Muscle of back (tissue), 11 donors: ENCODE results near the gene TKFC. TPM values are rescaled to one million over a fixed set of nuclear protein-coding genes. Genes with fewer than 3 reads are reported as not detected.
"Not testable (repeated sequence)": the region's sequence is repeated elsewhere in the genome, so short reads cannot be mapped to it uniquely, and the experiment has no call there.

Source experiments
- DNase-seq, 3 donors: peaks; one replicate each; pipeline versions ENCODE4 v3.0.0 to v3.0.0-alpha.2; 2013
- polyA plus RNA-seq, 10 donors: library from polyadenylated mRNA; unstranded; fragments of 120-200 nt; gene quantifications; one replicate each; pipeline ENCODE4 v1.2.1, GENCODE V29; 2013; ENCODE audit not compliant: insufficient read length in 10 of 10

The TKFC gene
- polyA plus RNA-seq, 10 donors, result 12.4 to 21.5 (median 18.5) TPM

DNA sequence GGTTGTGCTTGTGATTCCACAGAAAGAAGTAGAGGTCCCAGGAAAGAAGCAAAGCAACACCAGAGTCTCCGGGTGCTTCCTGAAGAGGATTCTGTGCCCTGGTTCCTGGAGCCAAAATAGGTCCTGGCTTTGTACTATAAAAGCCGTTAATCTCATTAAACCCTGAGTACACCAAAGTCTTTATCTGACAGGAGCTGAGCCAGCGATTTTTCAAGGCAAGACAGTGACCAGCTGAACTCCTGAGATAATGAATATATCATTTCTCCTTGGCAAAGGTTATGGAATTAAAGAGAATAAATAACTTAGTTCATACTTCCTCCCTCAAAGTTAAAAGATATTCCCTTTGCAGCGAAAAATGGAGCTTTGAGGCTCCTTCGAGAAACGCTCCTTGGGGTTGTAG lies 34.4 kb downstream of the TKFC start:
- no peak for DNase-seq

DNA sequence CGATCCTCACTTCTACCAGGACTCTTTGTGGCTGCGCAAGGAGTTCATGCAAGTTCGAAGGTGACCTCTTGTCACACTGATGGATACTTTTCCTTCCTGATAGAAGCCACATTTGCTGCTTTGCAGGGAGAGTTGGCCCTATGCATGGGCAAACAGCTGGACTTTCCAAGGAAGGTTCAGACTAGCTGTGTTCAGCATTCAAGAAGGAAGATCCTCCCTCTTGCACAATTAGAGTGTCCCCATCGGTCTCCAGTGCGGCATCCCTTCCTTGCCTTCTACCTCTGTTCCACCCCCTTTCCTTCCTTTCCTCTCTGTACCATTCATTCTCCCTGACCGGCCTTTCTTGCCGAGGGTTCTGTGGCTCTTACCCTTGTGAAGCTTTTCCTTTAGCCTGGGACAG lies 35.6 kb downstream of the TKFC start:
- DNase-seq, result no peak

DNA sequence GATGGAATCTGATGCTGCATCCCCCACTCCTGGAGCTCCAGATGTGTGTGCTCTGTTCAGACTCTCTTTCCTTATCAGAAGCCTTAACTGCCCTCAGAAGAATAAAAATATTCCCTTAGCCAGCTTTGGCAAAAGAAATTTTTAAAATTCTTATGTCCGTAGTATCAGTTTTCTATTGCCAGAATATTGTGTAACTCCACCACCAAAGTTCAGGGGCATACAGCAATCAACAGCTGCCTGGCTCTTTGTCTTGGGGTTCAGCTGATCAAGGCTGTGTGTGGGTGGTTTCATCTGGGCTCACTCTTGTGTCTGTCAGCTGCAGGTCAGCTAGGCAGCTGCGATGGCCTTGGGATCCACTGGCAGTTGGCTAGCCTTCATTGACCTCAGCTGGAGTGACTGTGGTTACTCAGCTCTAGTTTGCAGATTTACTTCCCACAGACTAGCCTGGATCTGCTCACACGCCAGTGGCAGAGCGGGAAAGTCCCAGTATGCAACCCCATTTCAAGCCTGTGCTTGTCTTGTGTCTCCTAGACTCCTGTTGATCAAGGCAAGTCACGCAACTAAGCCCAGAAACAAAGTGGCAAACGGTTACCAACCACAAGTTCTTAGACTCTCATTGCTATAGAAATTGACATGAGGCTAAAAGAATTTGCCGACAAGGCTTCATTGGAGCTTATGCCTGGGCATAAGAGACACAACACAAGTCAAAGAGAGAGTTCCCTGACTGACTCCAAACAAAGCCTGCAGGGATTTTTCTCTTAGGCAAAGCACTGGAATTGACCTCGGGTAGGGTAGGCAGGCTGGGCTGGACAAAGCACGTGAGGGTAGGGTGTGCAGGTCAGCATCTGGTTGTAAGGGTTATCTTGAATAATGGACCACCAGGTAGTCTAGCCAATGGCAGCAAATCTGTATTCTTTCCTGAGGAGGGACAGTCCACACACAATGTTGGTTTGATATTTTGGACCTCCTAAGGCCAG lies 36.6 kb downstream of the TKFC start:
- no peak for DNase-seq

GRCh38 chr11:61370349-61371005 lies 37.4 kb downstream of the TKFC start:
- no peak for DNase-seq

- DNase-seq, result no peak
Measured at GRCh38 chr11:61372659-61373420, 39.8 kb downstream of the TKFC start.

DNA sequence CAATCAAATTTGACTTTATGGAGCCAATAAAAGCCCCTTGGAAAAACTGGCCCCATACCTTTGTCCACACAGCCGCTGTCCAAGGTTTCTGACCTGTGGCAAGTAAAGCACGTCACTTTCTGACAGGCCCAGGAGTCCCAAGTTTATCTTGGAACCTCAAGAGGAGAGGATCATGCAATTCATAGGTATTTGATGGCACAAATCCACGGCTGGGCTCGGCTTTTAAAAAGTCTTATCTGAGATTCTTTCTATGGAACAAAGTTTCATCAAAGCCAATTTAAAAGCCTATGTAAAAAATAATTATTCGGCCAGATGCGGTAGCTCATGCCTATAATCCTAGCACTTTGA lies 42.7 kb downstream of the TKFC start:
- DNase-seq, result no peak

DNA sequence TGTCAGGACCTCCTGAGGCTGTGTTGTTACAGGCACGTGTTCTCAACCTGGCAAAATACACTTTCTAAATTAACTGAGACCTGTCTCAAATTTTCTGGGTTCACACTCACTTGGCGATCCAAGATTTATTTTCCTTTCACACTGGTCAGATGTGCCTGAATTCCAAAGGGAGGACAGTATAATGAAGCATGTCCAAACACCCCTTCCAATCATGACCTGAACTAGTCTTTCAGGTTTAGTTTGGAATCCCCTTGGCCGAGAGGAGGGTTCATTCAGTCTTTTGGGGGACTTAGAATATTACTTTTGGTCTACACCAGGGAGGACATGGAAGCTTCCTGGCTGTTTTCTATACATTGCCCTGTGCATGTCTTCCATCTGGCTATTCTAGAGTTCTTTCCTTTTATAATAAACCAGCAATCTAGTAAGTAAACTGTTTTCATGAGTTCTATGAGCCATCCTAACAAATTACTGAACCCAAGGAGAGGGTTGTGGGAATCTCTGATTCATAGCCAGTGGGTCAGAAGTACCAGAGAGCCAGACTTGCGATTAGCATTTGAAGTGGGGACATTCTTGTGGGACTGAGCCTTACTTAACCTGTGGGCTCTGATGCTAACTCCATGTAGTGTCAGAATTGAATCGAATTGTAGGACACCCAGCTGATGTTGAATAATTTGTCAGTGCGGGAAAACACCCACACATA lies 44.6 kb downstream of the TKFC start:
- DNase-seq, result no peak

DNA sequence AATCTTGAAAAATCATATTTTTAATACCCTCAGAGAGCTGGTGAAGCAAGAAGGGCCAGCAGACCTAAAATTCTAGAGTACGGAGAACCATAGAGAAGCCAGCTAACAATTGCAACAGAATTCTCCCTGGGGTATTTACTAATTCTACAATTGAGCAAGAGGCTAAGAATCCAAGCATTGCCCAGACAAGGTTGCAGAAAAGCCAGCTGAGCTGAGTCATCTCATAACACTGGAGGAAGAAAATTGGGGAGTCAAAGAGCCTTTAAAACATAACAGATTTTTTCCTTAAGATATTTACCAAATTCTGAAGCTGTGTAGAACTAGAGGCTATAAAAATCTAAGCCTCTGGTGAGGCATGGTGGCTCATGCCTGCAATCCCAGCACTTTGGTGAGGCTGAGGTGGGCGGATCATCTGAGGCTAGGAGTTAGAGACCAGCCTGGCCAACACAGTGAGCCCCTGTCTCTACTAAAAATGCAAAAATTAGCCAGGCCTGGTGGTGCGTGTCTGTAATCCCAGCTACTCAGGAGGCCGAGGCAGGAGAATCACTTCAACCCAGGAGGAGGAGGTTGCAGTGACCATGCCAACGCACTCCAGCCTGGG lies 45.8 kb downstream of the TKFC start:
- peak; percentile 20 to 91 (median 68) for DNase-seq

- DNase-seq, result no peak
Measured at GRCh38 chr11:61380884-61381283, 47.9 kb downstream of the TKFC start.

- not testable (repeated sequence) for DNase-seq
Measured at GRCh38 chr11:61383859-61384258, 50.8 kb downstream of the TKFC start.

DNA sequence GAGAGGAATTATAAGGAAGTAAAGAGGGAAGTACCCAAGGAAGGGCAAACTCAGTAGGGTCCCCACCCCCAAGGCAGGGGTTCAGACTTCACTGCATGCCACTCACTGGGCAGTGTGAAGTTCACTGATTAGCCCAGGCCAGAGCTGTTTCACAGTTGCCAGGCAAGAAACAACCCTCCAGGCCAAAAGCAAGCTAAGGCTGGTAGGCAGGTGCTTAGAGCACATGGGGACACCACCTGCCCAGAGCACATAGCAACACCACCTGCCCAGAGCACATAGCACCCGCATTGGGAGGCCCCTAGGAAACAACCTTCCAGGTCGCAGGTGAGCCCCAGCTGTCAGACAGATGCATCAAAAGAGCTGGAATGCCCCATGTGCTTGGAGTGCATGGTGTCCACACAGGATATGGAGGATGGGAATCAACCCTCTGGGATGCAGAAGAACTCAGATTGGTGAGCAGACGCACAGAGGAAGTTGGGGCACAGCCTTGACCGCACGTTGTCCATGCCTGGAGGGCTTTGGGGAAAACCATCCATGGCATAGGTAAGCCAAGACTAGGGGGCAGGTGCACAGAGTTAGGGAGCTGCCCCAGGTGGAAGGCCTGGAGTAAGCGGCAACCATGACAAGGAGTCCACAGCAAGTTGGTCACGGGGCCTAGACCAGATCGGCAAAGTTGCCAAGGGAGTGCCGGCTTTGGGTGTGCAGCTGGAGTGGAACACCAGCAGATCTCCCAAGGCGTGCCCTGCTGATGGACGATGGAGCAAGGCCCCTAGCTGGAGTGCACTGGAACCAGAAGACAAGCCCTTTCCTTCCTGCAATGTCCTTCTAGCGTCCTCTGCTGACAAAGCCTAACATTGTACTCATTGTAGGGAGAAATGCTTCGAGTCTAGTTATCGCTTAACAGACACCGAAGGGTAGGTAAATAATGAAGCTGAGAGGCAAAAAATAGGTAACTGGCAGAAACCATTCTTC lies 51.5 kb downstream of the TKFC start:
- no peak for DNase-seq

DNA sequence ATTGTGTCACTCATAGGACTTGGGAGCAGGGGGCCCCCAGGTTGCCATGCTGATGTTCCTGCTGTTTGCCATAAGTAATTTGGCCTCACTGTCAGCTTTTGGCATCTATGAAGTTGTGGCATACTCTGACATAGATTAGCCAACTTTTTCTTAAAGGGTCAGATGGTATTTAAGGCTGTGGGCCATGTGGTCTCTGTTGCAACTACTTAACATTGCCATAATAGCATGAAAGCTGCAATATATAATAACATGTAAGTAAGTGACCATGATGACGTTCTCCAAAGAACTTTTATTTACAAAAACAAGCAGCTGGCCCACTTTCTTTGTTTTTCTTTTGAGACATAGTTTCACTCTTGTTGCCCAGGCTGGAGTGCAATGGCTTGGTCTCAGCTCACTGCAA lies 57.1 kb downstream of the TKFC start:
- no peak for DNase-seq

- DNase-seq, result peak in 1 of 3 donors; percentile 58
Measured at GRCh38 chr11:61392981-61393595, 60.1 kb downstream of the TKFC start.

Other genes starting within 250 kb of the TKFC start
- 1 to 10 TPM in 1 of 10 donors, under 1 TPM in 9; 0.08 to 7.5 (median 0.12) TPM for gene CD5, start 230.7 kb upstream of the TKFC start, polyA plus RNA-seq
- gene VPS37C, start 171.8 kb upstream of the TKFC start, polyA plus RNA-seq, result 10 to 100 TPM; 13.3 to 17.7 (median 16.4) TPM
- 1 to 10 TPM in 3 of 10 donors, under 1 TPM in 6, not detected in 1; 0.27 to 1.8 (median 0.67) TPM for gene PGA3, start 129.7 kb upstream of the TKFC start, polyA plus RNA-seq
- 1 to 10 TPM in 5 of 10 donors, under 1 TPM in 5; 0.32 to 3.3 (median 1.1) TPM for gene PGA4, start 110.9 kb upstream of the TKFC start, polyA plus RNA-seq
- gene PGA5, start 92.1 kb upstream of the TKFC start, polyA plus RNA-seq, result 1 to 10 TPM in 3 of 10 donors, under 1 TPM in 6, not detected in 1; 0.41 to 2.0 (median 0.67) TPM
- 10 to 100 TPM in 1 of 10 donors, 1 to 10 TPM in 9; 3.3 to 16.1 (median 6.8) TPM for gene VWCE, start 37.9 kb upstream of the TKFC start, polyA plus RNA-seq
- 100 to 1,000 TPM; 148 to 211 (median 188) TPM for gene DDB1, start 123 bp upstream of the TKFC start, polyA plus RNA-seq
- 10 to 100 TPM; 13.6 to 20.0 (median 16.3) TPM for gene CYB561A3, start 28.7 kb downstream of the TKFC start, polyA plus RNA-seq
- 10 to 100 TPM; 16.1 to 28.6 (median 21.0) TPM for gene TMEM138, start 29.1 kb downstream of the TKFC start, polyA plus RNA-seq
- gene TMEM216, start 59.4 kb downstream of the TKFC start, polyA plus RNA-seq, result 10 to 100 TPM; 14.4 to 18.4 (median 15.9) TPM
- 10 to 100 TPM; 55.2 to 79.3 (median 69.8) TPM for gene CPSF7, start 96.7 kb downstream of the TKFC start, polyA plus RNA-seq
- gene SDHAF2, start 96.9 kb downstream of the TKFC start, polyA plus RNA-seq, result 10 to 100 TPM; 26.9 to 41.1 (median 29.5) TPM
- gene LRRC10B, start 175.5 kb downstream of the TKFC start, polyA plus RNA-seq, result under 1 TPM in 9 of 10 donors, not detected in 1; 0.09 to 0.23 (median 0.12) TPM
- gene SYT7, start 247.8 kb downstream of the TKFC start, polyA plus RNA-seq, result 1 to 10 TPM; 2.0 to 4.1 (median 2.6) TPM